ENCODE data around the gene MRPL19.

MRPL19 gene

GRCh38 chr2:75646583-75647425 is at the start of gene MRPL19:
TSS of gene MRPL19 (plus strand) at chr2:75646783. CDS start at chr2:75646808, 25 bp downstream.
- Histone ChIP-seq H3K9me3 (ENCODE audit: insufficient read depth, low read depth, low read length) (no peaks in the 10 kb centered on the region), H3K36me3 (ENCODE audit: insufficient read depth, low read depth, low read length) (peaks cover 36% of the 10 kb centered on the region), H3K27me3 (ENCODE audit: insufficient read depth, low read length) (no peaks in the 10 kb centered on the region), H3K4me3 (ENCODE audit: low read length) (peak within 1 kb of the TSS; percentile 80), H3K4me1 (ENCODE audit: insufficient read depth, low read length) (no peaks in the 10 kb centered on the region), H3K9ac (ENCODE audit: low read depth, low read length) (peak within 1 kb of the TSS; percentile 85), H3K27ac (ENCODE audit: low read length) (peak within 1 kb of the TSS; percentile 78)

GRCh38 chr2:75596784-75597183 is 49.8 kb upstream of the MRPL19 start:
- no peak overlapping the region for H3K27ac ChIP-seq (ENCODE audit: low read length)
- H3K27me3 ChIP-seq (ENCODE audit: insufficient read depth, low read length) = no peaks in the 10 kb centered on the region
- H3K36me3 ChIP-seq (ENCODE audit: insufficient read depth, low read depth, low read length) = no peaks in the 10 kb centered on the region
- no peak overlapping the region for H3K9ac ChIP-seq (ENCODE audit: low read depth, low read length)
- H3K9me3 ChIP-seq (ENCODE audit: insufficient read depth, low read depth, low read length) = no peaks in the 10 kb centered on the region
- H3K4me1 ChIP-seq (ENCODE audit: insufficient read depth, low read length) = no peaks in the 10 kb centered on the region
- H3K4me3 ChIP-seq (ENCODE audit: low read length) = no peak overlapping the region

GRCh38 chr2:75597949-75598348 is 48.6 kb upstream of the MRPL19 start:
- H3K4me1 ChIP-seq (ENCODE audit: insufficient read depth, low read length) = no peaks in the 10 kb centered on the region
- H3K27ac ChIP-seq (ENCODE audit: low read length) = no peak overlapping the region
- H3K9me3 ChIP-seq (ENCODE audit: insufficient read depth, low read depth, low read length) = no peaks in the 10 kb centered on the region
- no peak overlapping the region for H3K4me3 ChIP-seq (ENCODE audit: low read length)
- H3K9ac ChIP-seq (ENCODE audit: low read depth, low read length) = no peak overlapping the region
- H3K36me3 ChIP-seq (ENCODE audit: insufficient read depth, low read depth, low read length) = no peaks in the 10 kb centered on the region
- no peaks in the 10 kb centered on the region for H3K27me3 ChIP-seq (ENCODE audit: insufficient read depth, low read length)

- H3K27me3 ChIP-seq (ENCODE audit: insufficient read depth, low read length) = no peaks in the 10 kb centered on the region
- no peaks in the 10 kb centered on the region for H3K9me3 ChIP-seq (ENCODE audit: insufficient read depth, low read depth, low read length)
- no peak overlapping the region for H3K27ac ChIP-seq (ENCODE audit: low read length)
- no peak overlapping the region for H3K9ac ChIP-seq (ENCODE audit: low read depth, low read length)
- no peaks in the 10 kb centered on the region for H3K4me1 ChIP-seq (ENCODE audit: insufficient read depth, low read length)
- no peaks in the 10 kb centered on the region for H3K36me3 ChIP-seq (ENCODE audit: insufficient read depth, low read depth, low read length)
- H3K4me3 ChIP-seq (ENCODE audit: low read length) = no peak overlapping the region
Measured at GRCh38 chr2:75598589-75599155, 47.9 kb upstream of the MRPL19 start.

- H3K4me1 ChIP-seq (ENCODE audit: insufficient read depth, low read length) = no peaks in the 10 kb centered on the region
- no peak overlapping the region for H3K4me3 ChIP-seq (ENCODE audit: low read length)
- no peak overlapping the region for H3K9ac ChIP-seq (ENCODE audit: low read depth, low read length)
- no peaks in the 10 kb centered on the region for H3K9me3 ChIP-seq (ENCODE audit: insufficient read depth, low read depth, low read length)
- H3K27me3 ChIP-seq (ENCODE audit: insufficient read depth, low read length) = no peaks in the 10 kb centered on the region
- no peak overlapping the region for H3K27ac ChIP-seq (ENCODE audit: low read length)
- H3K36me3 ChIP-seq (ENCODE audit: insufficient read depth, low read depth, low read length) = no peaks in the 10 kb centered on the region
Measured at GRCh38 chr2:75600461-75601011, 46.0 kb upstream of the MRPL19 start.

- H3K36me3 ChIP-seq (ENCODE audit: insufficient read depth, low read depth, low read length) = no peaks in the 10 kb centered on the region
- H3K27me3 ChIP-seq (ENCODE audit: insufficient read depth, low read length) = no peaks in the 10 kb centered on the region
- no peaks in the 10 kb centered on the region for H3K9me3 ChIP-seq (ENCODE audit: insufficient read depth, low read depth, low read length)
- H3K27ac ChIP-seq (ENCODE audit: low read length) = no peak overlapping the region
- H3K4me1 ChIP-seq (ENCODE audit: insufficient read depth, low read length) = 0 out of 2 replicates have a peak, but pooled peaks cover 3% of the 10 kb centered on the region
- H3K4me3 ChIP-seq (ENCODE audit: low read length) = no peak overlapping the region
- no peak overlapping the region for H3K9ac ChIP-seq (ENCODE audit: low read depth, low read length)
Measured at GRCh38 chr2:75602724-75603342, 43.8 kb upstream of the MRPL19 start.

- 0 out of 2 replicates have a peak, but pooled peaks cover 3% of the 10 kb centered on the region for H3K4me1 ChIP-seq (ENCODE audit: insufficient read depth, low read length)
- H3K9ac ChIP-seq (ENCODE audit: low read depth, low read length) = no peak overlapping the region
- H3K4me3 ChIP-seq (ENCODE audit: low read length) = no peak overlapping the region
- H3K27ac ChIP-seq (ENCODE audit: low read length) = no peak overlapping the region
- H3K27me3 ChIP-seq (ENCODE audit: insufficient read depth, low read length) = no peaks in the 10 kb centered on the region
- H3K9me3 ChIP-seq (ENCODE audit: insufficient read depth, low read depth, low read length) = no peaks in the 10 kb centered on the region
- H3K36me3 ChIP-seq (ENCODE audit: insufficient read depth, low read depth, low read length) = no peaks in the 10 kb centered on the region
Measured at GRCh38 chr2:75603477-75603876, 43.1 kb upstream of the MRPL19 start.

- no peaks in the 10 kb centered on the region for H3K27me3 ChIP-seq (ENCODE audit: insufficient read depth, low read length)
- 0 out of 2 replicates have a peak, but pooled peaks cover 6% of the 10 kb centered on the region for H3K4me1 ChIP-seq (ENCODE audit: insufficient read depth, low read length)
- H3K9me3 ChIP-seq (ENCODE audit: insufficient read depth, low read depth, low read length) = no peaks in the 10 kb centered on the region
- H3K4me3 ChIP-seq (ENCODE audit: low read length) = no peak overlapping the region
- H3K36me3 ChIP-seq (ENCODE audit: insufficient read depth, low read depth, low read length) = no peaks in the 10 kb centered on the region
- no peak overlapping the region for H3K9ac ChIP-seq (ENCODE audit: low read depth, low read length)
- H3K27ac ChIP-seq (ENCODE audit: low read length) = no peak overlapping the region
Measured at GRCh38 chr2:75604484-75604883, 42.1 kb upstream of the MRPL19 start.

- no peaks in the 10 kb centered on the region for H3K9me3 ChIP-seq (ENCODE audit: insufficient read depth, low read depth, low read length)
- no peak overlapping the region for H3K27ac ChIP-seq (ENCODE audit: low read length)
- H3K4me1 ChIP-seq (ENCODE audit: insufficient read depth, low read length) = 0 out of 2 replicates have a peak, but pooled peaks cover 6% of the 10 kb centered on the region
- no peak overlapping the region for H3K9ac ChIP-seq (ENCODE audit: low read depth, low read length)
- no peak overlapping the region for H3K4me3 ChIP-seq (ENCODE audit: low read length)
- peaks cover 7% of the 10 kb centered on the region; the same call in 1 of the 2 replicates for H3K27me3 ChIP-seq (ENCODE audit: insufficient read depth, low read length)
- no peaks in the 10 kb centered on the region for H3K36me3 ChIP-seq (ENCODE audit: insufficient read depth, low read depth, low read length)
Measured at GRCh38 chr2:75605770-75606529, 40.6 kb upstream of the MRPL19 start.

- Histone ChIP-seq H3K27me3 (ENCODE audit: insufficient read depth, low read length) (peaks cover 7% of the 10 kb centered on the region; the same call in 1 of the 2 replicates), H3K9ac (ENCODE audit: low read depth, low read length) (no peak overlapping the region), H3K4me3 (ENCODE audit: low read length) (no peak overlapping the region), H3K27ac (ENCODE audit: low read length) (no peak overlapping the region), H3K9me3 (ENCODE audit: insufficient read depth, low read depth, low read length) (no peaks in the 10 kb centered on the region), H3K36me3 (ENCODE audit: insufficient read depth, low read depth, low read length) (no peaks in the 10 kb centered on the region), H3K4me1 (ENCODE audit: insufficient read depth, low read length) (0 out of 2 replicates have a peak, but pooled peaks cover 6% of the 10 kb centered on the region)
Measured at GRCh38 chr2:75606761-75607399, 39.7 kb upstream of the MRPL19 start.

- Histone ChIP-seq H3K36me3 (ENCODE audit: insufficient read depth, low read depth, low read length) (no peaks in the 10 kb centered on the region), H3K27me3 (ENCODE audit: insufficient read depth, low read length) (peaks cover 7% of the 10 kb centered on the region; the same call in 1 of the 2 replicates), H3K9ac (ENCODE audit: low read depth, low read length) (no peak overlapping the region), H3K9me3 (ENCODE audit: insufficient read depth, low read depth, low read length) (no peaks in the 10 kb centered on the region), H3K4me1 (ENCODE audit: insufficient read depth, low read length) (0 out of 2 replicates have a peak, but pooled peaks cover 6% of the 10 kb centered on the region), H3K4me3 (ENCODE audit: low read length) (no peak overlapping the region), H3K27ac (ENCODE audit: low read length) (no peak overlapping the region)
Measured at GRCh38 chr2:75607400-75607798, 39.2 kb upstream of the MRPL19 start.

Measured in iPS-20b (cell line).